Uterus (tissue), 4 donors: Measurements from ENCODE around the gene GATD1. TPM values are rescaled to one million over a fixed set of nuclear protein-coding genes. Genes with fewer than 3 reads are reported as not detected.

Experiments used
- DNase-seq, 2 donors: peaks; one replicate each; pipeline ENCODE4 v3.0.0-alpha.2; 2019 to 2020
- H3K27ac ChIP-seq, 2 donors: fragments of 200-600 bp; sonication (generic); 1 replicate in 1 of 2; 2 replicates in 1 of 2; pipeline ENCODE4 v1.5.1; 2016 to 2018
- H3K27me3 ChIP-seq, 2 donors: fragments of 200-600 bp; sonication (generic); one replicate each; pipeline ENCODE4 v1.5.1; 2018 to 2019; ENCODE audit warnings: control low read depth in 1 of 2
- H3K36me3 ChIP-seq, 2 donors: fragments of 200-600 bp; sonication (generic); one replicate each; pipeline ENCODE4 v1.5.1; 2019; ENCODE audit warnings: control low read depth in 1 of 2
- H3K4me1 ChIP-seq, 2 donors: fragments of 200-600 bp; sonication (generic); one replicate each; pipeline ENCODE4 v1.5.1; 2018 to 2019; ENCODE audit warnings: control low read depth in 1 of 2
- H3K4me3 ChIP-seq, 2 donors: fragments of 200-600 bp; sonication (generic); 1 replicate in 1 of 2; 2 replicates in 1 of 2; pipeline ENCODE4 v1.5.1; 2018 to 2019; ENCODE audit warnings: mild to moderate bottlenecking in 1 of 2
- H3K9me3 ChIP-seq, 2 donors: fragments of 200-600 bp; sonication (generic); one replicate each; pipeline ENCODE4 v1.5.1; 2019; ENCODE audit warnings: control low read depth in 1 of 2
- CTCF ChIP-seq, 4 experiments: fragments of 200-600 bp in 2 of 4; fragments of 450-650 bp in 2 of 4; sonication (generic) in 2 of 4; IDR thresholded peaks; one replicate each; pipeline ENCODE4 v1.5.1; 2016 to 2019; ENCODE audit warnings: antibody characterized with exemption in 4 of 4, mild to moderate bottlenecking in 2 of 4, moderate library complexity in 1 of 4
- POLR2A ChIP-seq, 2 donors: fragments of 450-650 bp; IDR thresholded peaks; one replicate each; pipeline ENCODE4 v1.6.1; 2016; ENCODE audit warnings: antibody characterized with exemption in 2 of 2, mild to moderate bottlenecking in 1 of 2, moderate library complexity in 1 of 2
- intact Hi-C: fragments of 100-400 bp; cut with DNase I; formaldehyde crosslinking; loops from one replicate; pipeline ENCODE4 v1.15.1; 2023; ENCODE audit warnings: low total_unique reads
- total RNA-seq, 4 donors: library from RNA; depleted of rRNA in 3 of 4; stranded (reverse); fragments of >200 nt in 3 of 4; gene quantifications; one replicate each; pipeline versions ENCODE4 v1.1.0 to v1.2.4, GENCODE V29; 2014 to 2023
- donor health status: DM: yes; HTN: yes; CAD: no.

GATD1 gene
- total RNA-seq, 4 donors from 2014 or later = 11.8 to 81.1 (median 29.3) TPM

GRCh38 chr11:782264-783174 lies 5.2 kb upstream of the GATD1 start:
- intact Hi-C loops = no loop called here
- no peak for DNase-seq
- TF ChIP-seq POLR2A (IDR thresholded peaks at IDR 0.05) = no peak
- TF ChIP-seq CTCF (IDR thresholded peaks at IDR 0.05) = no peak

GRCh38 chr11:779955-780532 lies 2.8 kb upstream of the GATD1 start:
- Histone ChIP-seq H3K27ac (no peak overlapping the region), H3K27me3 (no peaks in the 10 kb centered on the region), H3K4me3 (no peak overlapping the region), H3K4me1 (peaks cover 0 to 26% of the 10 kb centered on the region in 2 donors), H3K9me3 (no peaks in the 10 kb centered on the region), H3K36me3 (no peaks in the 10 kb centered on the region)
- peak in 1 of 2 donors; percentile 15 for DNase-seq
- TF ChIP-seq POLR2A (IDR thresholded peaks at IDR 0.05) = no peak
- TF ChIP-seq CTCF (IDR thresholded peaks at IDR 0.05) = no peak
- intact Hi-C loops = no loop called here

More at GRCh38 chr11:782264-783174, 5.2 kb upstream of the GATD1 start:
- no peak overlapping the region for H3K4me3 ChIP-seq
- H3K27ac ChIP-seq = peak overlapping the region in 1 of 2 donors; percentile 23
- H3K9me3 ChIP-seq = no peaks in the 10 kb centered on the region
- H3K4me1 ChIP-seq = peaks cover 0 to 11% of the 10 kb centered on the region in 2 donors
- no peaks in the 10 kb centered on the region for H3K27me3 ChIP-seq
- H3K36me3 ChIP-seq = no peaks in the 10 kb centered on the region

- H3K9me3 ChIP-seq = no peaks in the 10 kb centered on the region
- TF ChIP-seq POLR2A (IDR thresholded peaks at IDR 0.05) (no peak), CTCF (IDR thresholded peaks at IDR 0.05) (no peak)
- H3K27me3 ChIP-seq = no peaks in the 10 kb centered on the region
- H3K4me3 ChIP-seq = no peak overlapping the region
- intact Hi-C loops = no loop called here
- peaks cover 0 to 26% of the 10 kb centered on the region in 2 donors for H3K4me1 ChIP-seq
- H3K27ac ChIP-seq = no peak overlapping the region
- H3K36me3 ChIP-seq = no peaks in the 10 kb centered on the region
- DNase-seq = no peak
Observed at GRCh38 chr11:778976-779954, 2.0 kb upstream of the GATD1 start.

- intact Hi-C loops = no loop called here
- peak overlapping the region; percentile 79 to 83 for H3K27ac ChIP-seq
- H3K4me3 ChIP-seq = peak overlapping the region; percentile 75 to 91
- H3K9me3 ChIP-seq = no peaks in the 10 kb centered on the region
- peaks cover 0 to 20% of the 10 kb centered on the region in 2 donors for H3K4me1 ChIP-seq
- no peaks in the 10 kb centered on the region for H3K27me3 ChIP-seq
- no peak for TF ChIP-seq POLR2A (IDR thresholded peaks at IDR 0.05)
- no peak for TF ChIP-seq CTCF (IDR thresholded peaks at IDR 0.05)
- DNase-seq = peak in 1 of 2 donors; percentile 41
- no peaks in the 10 kb centered on the region for H3K36me3 ChIP-seq
Observed at GRCh38 chr11:776561-777287, 563 bp downstream of the GATD1 start.
